Measurements from ENCODE around the gene SPATA3.

- TF ChIP-seq EZH2 (IDR thresholded peaks at IDR 0.05; ENCODE audit: low read length) (no peak), CTCF (optimal IDR thresholded peaks at IDR 0.05 in 1 of 3, IDR thresholded peaks at IDR 0.05 in 1 of 3, conservative IDR thresholded peaks at IDR 0.05 in 1 of 3; ENCODE audit: extremely low read depth in 1 of 3, insufficient read depth in 2 of 3, low read length in 3 of 3) (no peak)
Observed at GRCh38 chr2:230968921-230969658, 26.8 kb upstream of the SPATA3 start.

Data from keratinocyte (primary cell).